Neutrophil (primary cell): Measurements from ENCODE around the gene TRAPPC3.

Experiments used
- H3K27ac ChIP-seq: fragments of 200-600 bp; sonication (generic); 2 replicates; pipeline ENCODE4 v1.5.1; 2016; ENCODE audit warnings: mild to moderate bottlenecking, moderate library complexity
- H3K27me3 ChIP-seq: fragments of 200-600 bp; sonication (generic); 2 replicates; pipeline ENCODE4 v1.6.0; 2016; ENCODE audit warnings: mild to moderate bottlenecking
- H3K36me3 ChIP-seq: fragments of 200-600 bp; sonication (generic); 2 replicates; pipeline ENCODE4 v1.5.1; 2017
- H3K4me1 ChIP-seq, 2 experiments: fragments of 200-600 bp in 1 of 2; sonication (generic) in 1 of 2; 1 replicate in 1 of 2; 2 replicates in 1 of 2; pipeline versions ENCODE4 v1.5.1 to v1.6.1; 2013 to 2016; ENCODE audit warnings: low read depth in 1 of 2, low read length in 1 of 2, mild to moderate bottlenecking in 1 of 2, moderate library complexity in 1 of 2; ENCODE audit not compliant: control insufficient read depth in 1 of 2, insufficient read depth in 1 of 2
- H3K4me3 ChIP-seq, 2 experiments: fragments of 200-600 bp in 1 of 2; sonication (generic) in 1 of 2; 1 replicate in 1 of 2; 2 replicates in 1 of 2; pipeline ENCODE4 v1.5.1; 2013 to 2016; ENCODE audit warnings: low read depth in 1 of 2, low read length in 1 of 2, mild to moderate bottlenecking in 1 of 2, moderate library complexity in 1 of 2
- H3K9me3 ChIP-seq: fragments of 200-600 bp; sonication (generic); 2 replicates; pipeline ENCODE4 v1.5.1; 2016
- CTCF ChIP-seq: fragments of 200-600 bp; sonication (generic); IDR thresholded peaks from 2 replicates; pipeline ENCODE4 v1.5.1; 2016; ENCODE audit warnings: antibody characterized with exemption

TRAPPC3 gene

DNA sequence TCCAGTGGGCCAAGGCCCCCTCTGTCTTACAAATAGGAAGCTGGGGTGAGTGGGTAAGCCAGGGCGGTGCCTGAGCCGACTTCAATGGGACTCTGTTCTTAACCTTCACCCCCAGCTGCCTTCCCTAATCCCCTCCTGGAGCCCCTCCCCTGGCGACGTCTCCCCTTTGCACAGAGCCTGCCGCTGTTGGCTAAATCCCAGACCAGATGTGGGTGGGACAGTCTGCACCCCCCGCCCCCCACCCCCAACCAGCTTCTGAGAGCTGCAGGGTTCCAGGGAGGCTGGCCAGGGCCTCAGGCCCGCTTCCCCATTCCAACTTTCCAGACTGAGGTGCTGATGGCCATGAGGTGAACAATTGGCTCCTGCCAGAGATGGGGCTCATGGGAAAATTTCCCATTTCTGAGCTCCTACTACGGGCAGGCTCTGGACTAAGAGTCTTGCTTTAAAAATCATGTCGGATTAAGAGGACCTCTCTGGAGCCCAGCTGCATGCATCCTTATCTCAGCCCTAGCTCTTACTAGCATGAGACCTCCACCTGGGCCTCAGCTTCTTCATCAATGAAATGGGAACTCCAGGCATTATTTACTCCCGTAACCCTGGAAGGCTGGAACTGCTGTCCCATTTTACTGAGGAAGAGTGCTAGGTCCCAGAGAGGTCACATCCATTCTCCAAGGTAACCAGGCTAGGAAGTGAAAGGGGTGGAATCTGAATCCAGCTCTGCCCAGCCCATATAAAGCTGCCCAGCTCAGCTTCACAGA is 30.7 kb downstream of the TRAPPC3 start:
- Histone ChIP-seq H3K27me3 (peaks cover 21% of the 10 kb centered on the region), H3K9me3 (no peaks in the 10 kb centered on the region), H3K4me3 (no peak overlapping the region), H3K36me3 (no peaks in the 10 kb centered on the region), H3K4me1 (peaks cover 27 to 32% of the 10 kb centered on the region in 2 experiments), H3K27ac (no peak overlapping the region)
- TF ChIP-seq CTCF, result no peak

DNA sequence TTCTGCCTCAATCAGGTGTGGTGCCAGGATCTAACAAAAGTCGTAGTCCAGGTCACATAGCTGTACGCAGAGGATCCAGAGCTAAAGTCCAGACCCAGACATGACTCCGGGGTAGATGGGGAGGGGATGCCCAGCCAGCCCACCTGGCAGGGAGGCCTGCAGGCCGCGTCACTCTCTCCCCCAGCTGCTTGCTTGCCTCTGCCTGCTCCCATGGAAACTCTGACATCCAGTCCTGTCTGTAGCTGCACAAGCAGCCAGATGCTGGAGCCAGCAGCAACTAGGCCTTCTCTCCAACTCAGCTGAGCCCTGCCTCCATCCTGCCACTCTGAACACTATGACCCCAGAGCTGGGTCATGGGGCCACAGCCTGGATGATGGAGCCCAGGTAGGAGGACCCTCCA is 32.4 kb downstream of the TRAPPC3 start:
- H3K27ac ChIP-seq, result no peak overlapping the region
- H3K9me3 ChIP-seq, result no peaks in the 10 kb centered on the region
- peaks cover 4% of the 10 kb centered on the region for H3K27me3 ChIP-seq
- TF ChIP-seq CTCF, result no peak
- no peak overlapping the region for H3K4me3 ChIP-seq
- H3K36me3 ChIP-seq, result no peaks in the 10 kb centered on the region
- H3K4me1 ChIP-seq, result peaks cover 14 to 19% of the 10 kb centered on the region in 2 experiments

- peaks cover 14 to 19% of the 10 kb centered on the region in 2 experiments for H3K4me1 ChIP-seq
- H3K36me3 ChIP-seq, result no peaks in the 10 kb centered on the region
- H3K9me3 ChIP-seq, result no peaks in the 10 kb centered on the region
- no peaks in the 10 kb centered on the region for H3K27me3 ChIP-seq
- no peak overlapping the region for H3K4me3 ChIP-seq
- TF ChIP-seq CTCF, result no peak
- H3K27ac ChIP-seq, result no peak overlapping the region
Measured at GRCh38 chr1:36115931-36116330, 33.4 kb downstream of the TRAPPC3 start.

DNA sequence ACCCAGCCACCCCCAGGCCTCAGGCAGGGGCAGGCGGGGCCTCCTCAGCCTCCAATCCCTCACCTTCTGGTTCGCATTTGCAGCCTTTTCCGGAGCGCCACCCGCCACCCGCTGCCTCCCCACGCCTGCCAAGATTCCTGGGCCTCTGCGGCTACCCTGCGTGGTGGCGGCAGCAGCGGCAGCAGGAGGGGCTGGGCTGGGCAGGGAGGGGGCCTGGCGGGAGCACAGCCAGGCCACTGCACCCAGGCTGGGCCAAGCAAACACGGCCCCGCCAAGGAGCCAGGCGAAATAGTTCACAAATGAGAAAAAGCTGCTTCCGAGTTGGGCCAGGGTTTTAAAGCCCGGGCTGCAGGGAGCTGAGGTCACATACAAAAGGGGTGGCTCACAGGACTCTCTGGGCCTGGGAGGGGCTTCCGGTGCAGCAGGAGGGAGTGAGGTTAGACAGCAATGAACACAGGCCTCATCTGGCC is 34.1 kb downstream of the TRAPPC3 start:
- Histone ChIP-seq H3K27ac (no peak overlapping the region), H3K9me3 (no peaks in the 10 kb centered on the region), H3K4me3 (no peak overlapping the region), H3K27me3 (no peaks in the 10 kb centered on the region), H3K36me3 (no peaks in the 10 kb centered on the region), H3K4me1 (peaks cover 13 to 19% of the 10 kb centered on the region in 2 experiments)
- TF ChIP-seq CTCF, result no peak

GRCh38 chr1:36114371-36114770 is 34.9 kb downstream of the TRAPPC3 start:
- no peaks in the 10 kb centered on the region for H3K9me3 ChIP-seq
- no peaks in the 10 kb centered on the region for H3K36me3 ChIP-seq
- no peak overlapping the region for H3K4me3 ChIP-seq
- peaks cover 11 to 16% of the 10 kb centered on the region in 2 experiments for H3K4me1 ChIP-seq
- H3K27me3 ChIP-seq, result no peaks in the 10 kb centered on the region
- no peak overlapping the region for H3K27ac ChIP-seq
- no peak for TF ChIP-seq CTCF
